ENCODE data around the gene CT45A3. TPM values are rescaled to one million over a fixed set of nuclear protein-coding genes. Genes with fewer than 3 reads are reported as not detected.
"Not testable (repeated sequence)": the region's sequence is repeated elsewhere in the genome, so short reads cannot be mapped to it uniquely, and the experiment has no call there.

Gene CT45A3
- total and polyA plus RNA-seq, 11 donors = not detected

DNA sequence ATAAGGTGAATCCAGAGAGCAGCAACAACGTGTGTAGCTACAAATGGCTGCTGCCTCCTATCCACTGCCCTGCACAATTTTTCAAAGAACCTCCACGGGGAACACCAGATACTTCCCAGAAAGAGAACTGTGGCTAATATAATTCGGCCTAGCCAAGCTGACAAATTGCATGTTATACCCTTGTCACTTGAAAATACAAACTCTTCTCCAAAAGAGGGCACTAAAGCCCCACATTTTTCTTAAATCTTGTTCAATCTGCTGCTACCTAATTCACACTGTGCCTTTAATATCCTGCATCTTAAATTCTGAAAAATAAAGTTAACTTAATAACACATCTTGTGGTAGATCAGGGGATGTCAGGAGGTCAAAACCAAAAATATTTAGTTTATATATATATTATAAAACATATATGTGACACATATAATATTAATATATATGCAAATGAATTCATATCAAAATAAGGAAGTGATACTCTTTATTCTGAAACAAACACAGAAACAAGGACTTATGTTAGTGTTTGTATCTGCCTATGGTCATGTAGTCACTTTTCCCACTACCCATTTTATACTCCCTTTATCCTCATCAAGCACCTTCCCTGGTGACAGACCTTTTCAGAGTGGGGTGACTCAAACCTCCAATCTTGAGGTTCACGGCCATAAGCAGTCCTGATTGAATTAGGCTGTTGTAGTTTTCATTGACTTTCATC lies 30.5 kb downstream of the CT45A3 start:
- 32 to 54% (median 47%) methylated on average over 4 of the region's 4 CpGs for WGBS, 4 donors
- Histone ChIP-seq H3K4me1 (no peaks in the 10 kb centered on the region), H3K27me3 (peaks cover 0 to 3% (median 0%) of the 10 kb centered on the region in 9 donors), H3K36me3 (no peaks in the 10 kb centered on the region), H3K4me3 (no peak overlapping the region), H3K27ac (no peak overlapping the region), H3K9me3 (no peaks in the 10 kb centered on the region)
- no peak for TF ChIP-seq POLR2A (IDR thresholded peaks at IDR 0.05)
- TF ChIP-seq, protein P1, sequence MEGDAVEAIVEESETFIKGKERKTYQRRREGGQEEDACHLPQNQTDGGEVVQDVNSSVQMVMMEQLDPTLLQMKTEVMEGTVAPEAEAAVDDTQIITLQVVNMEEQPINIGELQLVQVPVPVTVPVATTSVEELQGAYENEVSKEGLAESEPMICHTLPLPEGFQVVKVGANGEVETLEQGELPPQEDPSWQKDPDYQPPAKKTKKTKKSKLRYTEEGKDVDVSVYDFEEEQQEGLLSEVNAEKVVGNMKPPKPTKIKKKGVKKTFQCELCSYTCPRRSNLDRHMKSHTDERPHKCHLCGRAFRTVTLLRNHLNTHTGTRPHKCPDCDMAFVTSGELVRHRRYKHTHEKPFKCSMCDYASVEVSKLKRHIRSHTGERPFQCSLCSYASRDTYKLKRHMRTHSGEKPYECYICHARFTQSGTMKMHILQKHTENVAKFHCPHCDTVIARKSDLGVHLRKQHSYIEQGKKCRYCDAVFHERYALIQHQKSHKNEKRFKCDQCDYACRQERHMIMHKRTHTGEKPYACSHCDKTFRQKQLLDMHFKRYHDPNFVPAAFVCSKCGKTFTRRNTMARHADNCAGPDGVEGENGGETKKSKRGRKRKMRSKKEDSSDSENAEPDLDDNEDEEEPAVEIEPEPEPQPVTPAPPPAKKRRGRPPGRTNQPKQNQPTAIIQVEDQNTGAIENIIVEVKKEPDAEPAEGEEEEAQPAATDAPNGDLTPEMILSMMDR (IDR thresholded peaks at IDR 0.05) = no peak
- no peak for ATAC-seq
- DNase-seq = no peak
- intact Hi-C loops (cut with DNase I) = no loop called here

DNA sequence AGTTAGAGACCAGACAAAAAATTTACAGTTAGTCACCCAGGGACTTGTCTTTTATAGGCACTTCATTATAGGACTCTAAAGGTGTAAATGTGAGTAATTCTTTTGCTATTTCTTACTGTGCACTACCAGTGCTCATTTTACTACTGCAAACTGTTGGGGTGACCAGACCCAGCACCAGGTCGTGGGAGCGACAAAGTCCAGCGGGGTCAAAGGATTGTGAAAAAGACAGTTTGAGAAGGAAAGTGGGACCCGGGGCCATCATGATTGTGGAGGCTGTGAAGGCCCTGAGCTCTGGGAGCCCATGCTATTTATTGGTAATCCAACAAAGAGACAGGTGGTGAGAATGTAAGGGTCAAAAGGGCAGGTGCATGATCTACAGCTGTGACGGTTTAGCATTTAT lies 33.3 kb downstream of the CT45A3 start:
- H3K9me3 ChIP-seq; intact Hi-C loops (cut with DNase I); H3K4me3 ChIP-seq; H3K27me3 ChIP-seq; H3K27ac ChIP-seq; H3K36me3 ChIP-seq; H3K4me1 ChIP-seq; ATAC-seq; DNase-seq: not testable (repeated sequence)
- WGBS, 4 donors = 64 to 70% (median 67%) methylated on average over 5 of the region's 5 CpGs

- WGBS, 4 donors = 89 to 100% (median 91%) methylated on average over 10 to 20 of the region's 20 CpGs
- Histone ChIP-seq H3K4me3 (no peak overlapping the region), H3K27me3 (no peaks in the 10 kb centered on the region), H3K36me3 (no peaks in the 10 kb centered on the region), H3K27ac (no peak overlapping the region), H3K9me3 (no peaks in the 10 kb centered on the region), H3K4me1 (no peaks in the 10 kb centered on the region)
- TF ChIP-seq POLR2A (IDR thresholded peaks at IDR 0.05) = no peak
- TF ChIP-seq, protein P1 (IDR thresholded peaks at IDR 0.05) = no peak
- DNase-seq (no peak), ATAC-seq (no peak)
- intact Hi-C loops (cut with DNase I) = no loop called here
Observed at GRCh38 chrX:135713795-135714194, 54.2 kb downstream of the CT45A3 start.

- H3K27ac ChIP-seq; H3K36me3 ChIP-seq; H3K4me3 ChIP-seq; intact Hi-C loops (cut with DNase I); H3K4me1 ChIP-seq; H3K27me3 ChIP-seq; H3K9me3 ChIP-seq; DNase-seq; ATAC-seq: not testable (repeated sequence)
- 69 to 85% (median 81%) methylated on average over 4 to 12 of the region's 15 CpGs for WGBS, 4 donors
Observed at GRCh38 chrX:135713183-135713689, 54.8 kb downstream of the CT45A3 start, which contains the start of gene CT45A1. Gene CT45A1, plus strand, starts transcription at chrX:135713639. Its CDS starts 5,302 bp downstream, at chrX:135718941.

Other genes with a start within 250 kb of the CT45A3 start
- gene INTS6L, start 247.5 kb downstream of the CT45A3 start, total RNA-seq = 1 to 10 TPM; 1.4 to 5.9 (median 2.6) TPM
- 1 to 10 TPM; 1.6 to 2.6 TPM for gene INTS6L, start 247.5 kb downstream of the CT45A3 start, polyA plus RNA-seq
- not detected for gene CT45A1, start 54.6 kb downstream of the CT45A3 start, total RNA-seq
- gene CT45A1, start 54.6 kb downstream of the CT45A3 start, polyA plus RNA-seq = not detected
- not detected for gene CT45A5, start 17.3 kb upstream of the CT45A3 start, total RNA-seq
- not detected for gene CT45A5, start 17.3 kb upstream of the CT45A3 start, polyA plus RNA-seq
- gene CT45A6, start 34.6 kb upstream of the CT45A3 start, total RNA-seq = not detected
- not detected for gene CT45A6, start 34.6 kb upstream of the CT45A3 start, polyA plus RNA-seq
- not detected for gene CT45A2, start 51.8 kb upstream of the CT45A3 start, total RNA-seq
- not detected for gene CT45A2, start 51.8 kb upstream of the CT45A3 start, polyA plus RNA-seq
- gene CT45A7, start 69.1 kb upstream of the CT45A3 start, total RNA-seq = not detected
- gene CT45A7, start 69.1 kb upstream of the CT45A3 start, polyA plus RNA-seq = not detected
- not detected for gene CT45A8, start 86.3 kb upstream of the CT45A3 start, total RNA-seq
- gene CT45A8, start 86.3 kb upstream of the CT45A3 start, polyA plus RNA-seq = not detected
- gene CT45A9, start 103.6 kb upstream of the CT45A3 start, total RNA-seq = not detected
- gene CT45A9, start 103.6 kb upstream of the CT45A3 start, polyA plus RNA-seq = not detected
- gene CT45A10, start 125.3 kb upstream of the CT45A3 start, total RNA-seq = not detected
- not detected for gene CT45A10, start 125.3 kb upstream of the CT45A3 start, polyA plus RNA-seq
- gene SAGE1, start 125.5 kb upstream of the CT45A3 start, total RNA-seq = not detected
- not detected for gene SAGE1, start 125.5 kb upstream of the CT45A3 start, polyA plus RNA-seq
- gene MMGT1, start 205.8 kb upstream of the CT45A3 start, total RNA-seq = 10 to 100 TPM; 22.8 to 34.4 (median 26.5) TPM
- 10 to 100 TPM in 1 of 2 donors, 1 to 10 TPM in 1; 1.6 to 28.6 TPM for gene MMGT1, start 205.8 kb upstream of the CT45A3 start, polyA plus RNA-seq
- 10 to 100 TPM; 14.3 to 23.2 (median 15.6) TPM for gene SLC9A6, start 217.2 kb upstream of the CT45A3 start, total RNA-seq
- gene SLC9A6, start 217.2 kb upstream of the CT45A3 start, polyA plus RNA-seq = 10 to 100 TPM; 10.6 to 20.5 TPM